Cardiac fibroblast (primary cell): ENCODE results near the gene NLRP3.

Source experiments
- DNase-seq, 2 donors: peaks; one replicate each; pipeline versions ENCODE4 v3.0.0 to v3.0.0-alpha.2; 2010; ENCODE audit warnings: low read depth in 2 of 2
- H3K4me3 ChIP-seq, 2 donors: replicated peaks in 1 of 2; 1 replicate in 1 of 2; 2 replicates in 1 of 2; pipeline ENCODE4 v1.5.1; 2011; ENCODE audit warnings: low read depth in 2 of 2, low read length in 2 of 2, mild to moderate bottlenecking in 2 of 2, moderate library complexity in 1 of 2
- TF ChIP-seq, protein P1 (sequence below): IDR thresholded peaks from one replicate; pipeline ENCODE4 v1.5.1; 2011; ENCODE audit warnings: low read depth, mild to moderate bottlenecking, low read length, inconsistent platforms

Gene NLRP3

DNA sequence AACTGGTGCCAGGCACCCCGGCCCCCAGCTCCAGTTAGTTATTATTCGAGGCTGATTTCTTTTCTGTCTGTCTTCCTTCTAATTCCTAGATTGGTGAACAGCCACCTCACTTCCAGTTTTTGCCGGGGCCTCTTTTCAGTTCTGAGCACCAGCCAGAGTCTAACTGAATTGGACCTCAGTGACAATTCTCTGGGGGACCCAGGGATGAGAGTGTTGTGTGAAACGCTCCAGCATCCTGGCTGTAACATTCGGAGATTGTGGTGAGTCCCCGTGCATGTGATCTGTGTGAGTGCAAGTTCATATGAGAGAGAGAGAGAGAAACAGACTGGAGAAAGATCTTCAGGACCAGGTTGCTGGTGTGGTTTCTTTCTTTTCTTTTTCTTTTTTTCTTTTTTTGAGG lies 13.5 kb downstream of the NLRP3 start:
- TF ChIP-seq, protein P1, sequence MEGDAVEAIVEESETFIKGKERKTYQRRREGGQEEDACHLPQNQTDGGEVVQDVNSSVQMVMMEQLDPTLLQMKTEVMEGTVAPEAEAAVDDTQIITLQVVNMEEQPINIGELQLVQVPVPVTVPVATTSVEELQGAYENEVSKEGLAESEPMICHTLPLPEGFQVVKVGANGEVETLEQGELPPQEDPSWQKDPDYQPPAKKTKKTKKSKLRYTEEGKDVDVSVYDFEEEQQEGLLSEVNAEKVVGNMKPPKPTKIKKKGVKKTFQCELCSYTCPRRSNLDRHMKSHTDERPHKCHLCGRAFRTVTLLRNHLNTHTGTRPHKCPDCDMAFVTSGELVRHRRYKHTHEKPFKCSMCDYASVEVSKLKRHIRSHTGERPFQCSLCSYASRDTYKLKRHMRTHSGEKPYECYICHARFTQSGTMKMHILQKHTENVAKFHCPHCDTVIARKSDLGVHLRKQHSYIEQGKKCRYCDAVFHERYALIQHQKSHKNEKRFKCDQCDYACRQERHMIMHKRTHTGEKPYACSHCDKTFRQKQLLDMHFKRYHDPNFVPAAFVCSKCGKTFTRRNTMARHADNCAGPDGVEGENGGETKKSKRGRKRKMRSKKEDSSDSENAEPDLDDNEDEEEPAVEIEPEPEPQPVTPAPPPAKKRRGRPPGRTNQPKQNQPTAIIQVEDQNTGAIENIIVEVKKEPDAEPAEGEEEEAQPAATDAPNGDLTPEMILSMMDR = no peak
- no peak overlapping the region for H3K4me3 ChIP-seq
- no peak for DNase-seq

DNA sequence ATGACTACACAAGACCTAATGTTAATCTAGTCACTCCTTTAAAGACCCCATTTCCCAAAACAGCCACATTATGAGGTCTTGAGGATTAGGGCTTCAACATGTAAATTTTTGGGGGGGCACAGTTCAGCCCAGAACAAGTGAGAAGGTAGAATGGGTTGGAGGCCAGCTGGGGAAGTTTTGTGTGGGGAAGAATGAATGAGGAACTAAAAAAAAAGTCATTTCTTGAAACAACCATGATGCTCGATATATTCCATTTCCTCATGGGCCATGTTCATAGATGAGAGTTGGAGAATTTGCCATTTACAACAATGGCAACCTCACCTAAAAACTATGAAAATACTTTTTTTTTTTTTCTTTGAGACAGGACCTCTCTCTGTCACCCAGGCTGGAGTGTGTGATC lies 14.5 kb downstream of the NLRP3 start:
- TF ChIP-seq, protein P1 = no peak
- no peak for DNase-seq
- H3K4me3 ChIP-seq = no peak overlapping the region

DNA sequence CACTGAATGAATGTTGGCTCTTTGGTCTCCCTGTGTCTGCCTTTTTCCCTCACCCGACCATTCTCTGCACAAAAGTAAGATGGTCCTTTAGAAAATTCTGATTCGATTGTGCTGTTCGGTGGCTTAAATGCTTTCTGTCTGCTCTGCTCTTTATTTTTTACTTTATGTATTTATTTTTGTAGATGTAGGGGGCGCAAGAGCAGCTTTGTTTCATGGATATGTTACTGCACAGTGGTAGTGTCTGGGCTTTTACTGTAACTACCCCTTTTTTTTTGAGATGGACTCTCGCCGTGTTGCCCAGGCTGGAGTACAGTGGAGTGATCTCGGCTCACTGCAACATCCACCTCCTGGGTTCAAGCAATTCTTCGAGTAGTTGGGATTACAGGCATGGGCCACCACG lies 15.7 kb downstream of the NLRP3 start:
- no peak overlapping the region for H3K4me3 ChIP-seq
- TF ChIP-seq, protein P1 = no peak
- DNase-seq = no peak

DNA sequence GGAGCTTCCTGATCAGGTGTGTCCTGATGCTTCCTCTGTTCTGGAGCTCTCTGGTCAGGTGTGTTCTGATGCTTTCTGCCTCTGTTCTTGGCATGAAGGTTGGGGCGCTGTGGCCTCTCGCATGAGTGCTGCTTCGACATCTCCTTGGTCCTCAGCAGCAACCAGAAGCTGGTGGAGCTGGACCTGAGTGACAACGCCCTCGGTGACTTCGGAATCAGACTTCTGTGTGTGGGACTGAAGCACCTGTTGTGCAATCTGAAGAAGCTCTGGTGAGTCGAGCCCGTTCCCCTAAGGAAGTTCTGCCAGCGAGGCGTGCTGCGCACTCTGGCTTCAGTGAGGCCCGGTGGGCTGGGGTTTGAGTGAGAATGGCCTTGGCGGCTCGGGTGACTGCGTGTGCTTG lies 18.0 kb downstream of the NLRP3 start:
- no peak overlapping the region for H3K4me3 ChIP-seq
- no peak for DNase-seq

DNA sequence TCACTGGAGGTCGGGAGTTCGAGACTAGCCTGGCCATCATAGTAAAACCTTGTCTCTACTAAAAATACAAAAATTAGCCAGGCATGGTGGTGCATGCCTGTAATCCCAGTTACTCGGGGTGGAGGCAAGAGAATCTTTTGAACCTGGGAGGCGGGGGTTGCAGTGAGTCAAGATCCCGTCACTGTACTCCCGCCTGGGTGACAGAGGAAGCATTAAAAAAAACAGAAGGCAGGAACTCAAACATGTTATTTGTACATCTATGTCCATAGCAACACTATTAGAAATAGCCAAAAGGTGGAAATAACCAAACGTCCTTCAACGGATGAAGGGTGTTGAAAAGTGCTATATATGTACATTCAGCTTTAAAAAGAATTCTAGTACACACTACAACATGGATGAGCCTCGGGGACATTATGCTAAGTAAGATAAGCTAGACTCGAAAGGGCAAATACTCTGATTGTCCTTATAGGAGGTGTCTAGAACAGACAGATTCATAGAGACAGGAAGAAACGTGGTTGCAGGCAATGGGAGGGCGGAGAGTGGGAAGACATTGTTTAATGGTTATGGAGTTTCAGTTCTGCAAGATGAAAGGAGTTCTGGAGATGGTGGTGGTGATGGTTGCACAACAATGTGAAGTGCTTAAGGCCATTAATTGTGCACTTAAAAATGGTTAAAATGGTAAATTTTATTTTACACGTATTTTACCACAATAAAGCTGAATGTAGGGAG lies 19.2 kb downstream of the NLRP3 start:
- no peak for DNase-seq
- H3K4me3 ChIP-seq = no peak overlapping the region
- TF ChIP-seq, protein P1 = no peak

More for the DNA sequence above, 18.0 kb downstream of the NLRP3 start:
- TF ChIP-seq, protein P1 = no peak

DNA sequence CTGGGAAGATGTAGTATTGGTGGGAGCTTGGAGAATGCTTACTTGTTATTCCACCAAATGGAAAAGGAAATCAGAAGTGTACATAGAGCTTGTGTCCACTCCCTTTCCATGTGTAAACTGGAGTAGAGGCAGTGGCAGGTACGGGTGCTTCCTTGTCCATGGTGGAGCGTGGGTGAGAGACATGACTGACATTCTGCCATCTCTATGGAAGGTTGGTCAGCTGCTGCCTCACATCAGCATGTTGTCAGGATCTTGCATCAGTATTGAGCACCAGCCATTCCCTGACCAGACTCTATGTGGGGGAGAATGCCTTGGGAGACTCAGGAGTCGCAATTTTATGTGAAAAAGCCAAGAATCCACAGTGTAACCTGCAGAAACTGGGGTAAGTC lies 19.8 kb downstream of the NLRP3 start:
- no peak for DNase-seq
- H3K4me3 ChIP-seq = no peak overlapping the region
- TF ChIP-seq, protein P1 = no peak
